Measurements from ENCODE around the gene CBX6. TPM values are rescaled to one million over a fixed set of nuclear protein-coding genes. Genes with fewer than 3 reads are reported as not detected.

The CBX6 gene
- total and polyA plus RNA-seq, 2 of the 8 experiments (the other 6 are each of a cell fraction or from before 2014, with no cell fraction given): 10.6 to 27.5 TPM

DNA sequence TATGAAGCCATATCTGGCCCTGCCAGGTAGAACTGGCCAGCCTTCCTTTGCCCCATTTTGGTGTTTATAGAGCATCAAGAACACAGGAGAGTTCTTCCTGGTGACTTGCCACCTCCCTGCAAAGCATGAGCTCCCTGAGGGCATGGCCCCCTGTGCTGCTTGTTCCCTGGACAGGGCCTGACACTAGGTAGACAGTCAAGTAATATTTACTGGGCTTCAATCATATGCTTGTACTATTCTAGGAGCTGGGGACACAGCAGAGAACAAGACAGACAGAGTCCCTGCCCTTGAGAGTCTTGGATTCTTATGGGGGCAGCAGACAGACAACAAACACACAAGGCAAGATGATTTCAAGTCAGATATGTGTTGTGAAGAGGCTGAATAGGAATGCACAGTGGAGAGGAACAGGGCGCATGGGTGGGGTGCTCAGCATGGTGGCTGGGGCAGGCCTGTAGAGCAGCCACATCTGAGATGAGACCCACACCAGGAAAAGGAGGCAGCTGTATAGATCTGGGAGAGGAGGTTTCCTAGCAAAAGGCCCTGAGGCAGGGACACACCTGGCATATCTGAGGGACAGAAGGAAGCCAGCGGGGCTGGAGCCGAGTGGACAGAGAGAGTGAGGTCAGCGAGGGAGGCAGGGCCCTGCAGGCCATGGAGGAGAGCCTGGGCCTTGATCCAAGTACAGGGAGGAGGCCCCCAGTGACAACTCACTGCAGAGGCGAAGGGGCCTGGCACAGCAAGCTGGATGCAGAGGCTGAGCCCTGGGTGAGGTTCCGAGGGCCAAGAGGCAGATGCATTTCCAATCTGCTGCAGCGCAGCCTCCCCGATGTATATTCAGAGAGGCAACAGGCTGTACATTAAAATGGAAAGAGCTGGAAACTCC, 10.2 kb upstream of the CBX6 start:
- no peak overlapping the region for H3K23ac ChIP-seq (ENCODE audit: insufficient read length)
- 84% methylated on average over 8 of the region's 8 CpGs; no CpG with 5 or more reads in 1 of the 2 experiments for WGBS, 2 experiments (ENCODE audit: extremely low coverage in 1 of 2, insufficient coverage in 1 of 2, insufficient read length in 1 of 2, insufficient replicate concordance in 2 of 2, low coverage in 1 of 2, low lambda C conversion rate in 2 of 2, missing lambda C conversion rate in 1 of 2)
- no peak overlapping the region; a peak in 1 of 8 replicates for H3K4me3 ChIP-seq (ENCODE audit: extremely low read depth in 1 of 4, insufficient read depth in 2 of 4, low read depth in 3 of 4, low read length in 4 of 4)
- no peaks in the 10 kb centered on the region for H3K36me3 ChIP-seq (ENCODE audit: control insufficient read depth in 2 of 4, insufficient read depth in 4 of 4, low read length in 3 of 4)
- no peak overlapping the region for H2BK15ac ChIP-seq (ENCODE audit: low read length)
- H3K4ac ChIP-seq (replicated peaks; ENCODE audit: insufficient read length, low read depth, low read length): no peak overlapping the region
- no peak overlapping the region for H2AK5ac ChIP-seq (ENCODE audit: low read depth, low read length)
- H3K23me2 ChIP-seq (ENCODE audit: low read depth, low read length): no peaks in the 10 kb centered on the region
- no peak overlapping the region for H3K27ac ChIP-seq (ENCODE audit: low read depth, low read length)
- H2BK20ac ChIP-seq (ENCODE audit: low read length): no peak overlapping the region
- no peak overlapping the region for H2BK120ac ChIP-seq (replicated peaks; ENCODE audit: low read depth, low read length)
- H3K4me2 ChIP-seq (ENCODE audit: insufficient read depth in 1 of 2, low read depth in 2 of 2, low read length in 2 of 2): no peak overlapping the region
- no peak overlapping the region for H4K91ac ChIP-seq (replicated peaks; ENCODE audit: insufficient read length, low read length)
- no peaks in the 10 kb centered on the region for H3K9me3 ChIP-seq (ENCODE audit: insufficient read depth in 2 of 2, low read depth in 1 of 2, low read length in 1 of 2)
- H3K56ac ChIP-seq (replicated peaks; ENCODE audit: insufficient read length, low read depth, low read length): no peak overlapping the region
- H2BK5ac ChIP-seq (ENCODE audit: low read depth, low read length): no peak overlapping the region
- no peak overlapping the region for H2BK12ac ChIP-seq (ENCODE audit: low read depth, low read length)
- no peaks in the 10 kb centered on the region for H3K79me2 ChIP-seq (ENCODE audit: control insufficient read depth in 1 of 2, insufficient read depth in 2 of 2, low read length in 2 of 2)
- H3K79me1 ChIP-seq (ENCODE audit: low read depth, low read length): no peaks in the 10 kb centered on the region
- DNase-seq (ENCODE audit: low read depth in 1 of 2, low spot score in 2 of 2) (peak in 1 of 2 experiments; percentile 28), FAIRE-seq (no peak)
- H4K20me1 ChIP-seq (replicated peaks in 1 of 2; ENCODE audit: control insufficient read depth in 1 of 2, insufficient read depth in 2 of 2, low read length in 2 of 2): no peaks in the 10 kb centered on the region
- H4K5ac ChIP-seq (ENCODE audit: insufficient read length, low read depth, low read length): no peak overlapping the region
- H4K8ac ChIP-seq (ENCODE audit: extremely low read depth, insufficient read depth, low read length): no peak overlapping the region
- H3K4me1 ChIP-seq (replicated peaks in 1 of 4; ENCODE audit: control insufficient read depth in 3 of 4, insufficient read depth in 4 of 4, low read length in 3 of 4): no peaks in the 10 kb centered on the region
- POLR2A ChIA-PET (ENCODE audit: partially characterized antibody): interaction anchor here (0.6 to 0.7 kb wide), 2 partner anchors 26 to 169 kb away, joined by 3 read pairs; no protein-coding TSS in a partner anchor
- H3K27me3 ChIP-seq (replicated peaks in 1 of 4; ENCODE audit: control insufficient read depth in 3 of 4, extremely low read depth in 1 of 4, insufficient read depth in 3 of 4, low read length in 3 of 4): no peaks in the 10 kb centered on the region
- CTCF ChIA-PET (ENCODE audit: partially characterized antibody): interaction anchor here (0.5 to 4.2 kb wide), 4 partner anchors 13 to 120 kb away, joined by 3 to 21 read pairs (median 4); no protein-coding TSS in a partner anchor
- no peak overlapping the region; the same call in 1 of the 2 replicates for H2AFZ ChIP-seq (ENCODE audit: low read length)
- no peak overlapping the region for H3K9ac ChIP-seq (replicated peaks in 1 of 4; ENCODE audit: extremely low read depth in 1 of 4, low read depth in 3 of 4, low read length in 3 of 4)
- no peak overlapping the region for H3K14ac ChIP-seq (ENCODE audit: insufficient read length)
- H3K18ac ChIP-seq (ENCODE audit: extremely low read depth, low read length): no peak overlapping the region
- no peak for TF ChIP-seq CHD2 (IDR thresholded peaks at IDR 0.05; ENCODE audit: low read length)
- no peak for TF ChIP-seq GABPA (IDR thresholded peaks at IDR 0.05; ENCODE audit: borderline replicate concordance, insufficient read depth, low read length)
- TF ChIP-seq SRF (IDR thresholded peaks at IDR 0.05; ENCODE audit: low read depth, low read length): no peak
- TF ChIP-seq, protein P1, sequence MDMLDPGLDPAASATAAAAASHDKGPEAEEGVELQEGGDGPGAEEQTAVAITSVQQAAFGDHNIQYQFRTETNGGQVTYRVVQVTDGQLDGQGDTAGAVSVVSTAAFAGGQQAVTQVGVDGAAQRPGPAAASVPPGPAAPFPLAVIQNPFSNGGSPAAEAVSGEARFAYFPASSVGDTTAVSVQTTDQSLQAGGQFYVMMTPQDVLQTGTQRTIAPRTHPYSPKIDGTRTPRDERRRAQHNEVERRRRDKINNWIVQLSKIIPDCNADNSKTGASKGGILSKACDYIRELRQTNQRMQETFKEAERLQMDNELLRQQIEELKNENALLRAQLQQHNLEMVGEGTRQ (IDR thresholded peaks at IDR 0.05; ENCODE audit: low read length): no peak
- no peak for TF ChIP-seq EGR1 (IDR thresholded peaks at IDR 0.05; ENCODE audit: borderline replicate concordance, low read depth, low read length)
- TF ChIP-seq CEBPB (IDR thresholded peaks at IDR 0.05; ENCODE audit: low read depth, low read length): no peak
- TF ChIP-seq TBP (IDR thresholded peaks at IDR 0.05; ENCODE audit: low read depth, low read length): no peak
- TF ChIP-seq, protein P2, sequence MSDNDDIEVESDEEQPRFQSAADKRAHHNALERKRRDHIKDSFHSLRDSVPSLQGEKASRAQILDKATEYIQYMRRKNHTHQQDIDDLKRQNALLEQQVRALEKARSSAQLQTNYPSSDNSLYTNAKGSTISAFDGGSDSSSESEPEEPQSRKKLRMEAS (IDR thresholded peaks at IDR 0.05): no peak
- no peak for TF ChIP-seq SP2 (IDR thresholded peaks at IDR 0.05; ENCODE audit: low read length)
- no peak for TF ChIP-seq CBX5 (IDR thresholded peaks at IDR 0.05; ENCODE audit: low read depth, low read length)
- no peak for TF ChIP-seq SIN3A (conservative IDR thresholded peaks at IDR 0.05 in 1 of 2, IDR thresholded peaks at IDR 0.05 in 1 of 2; ENCODE audit: low read depth in 1 of 2, low read length in 2 of 2)
